GM19372 (cell line): ENCODE measurements around the gene ADAP2.
"Not testable (repeated sequence)": the region's sequence is repeated elsewhere in the genome, so short reads cannot be mapped to it uniquely, and the experiment has no call there.

Experiments used
- ATAC-seq: cut with Tn5 transposase; IDR thresholded peaks from one replicate; pipeline ENCODE4 v1.9.1; 2021; ENCODE audit warnings: mild to moderate bottlenecking, low read depth, moderate library complexity; ENCODE audit not compliant: unreplicated experiment

The ADAP2 gene

GRCh38 chr17:30965686-30966085, 43.9 kb downstream of the ADAP2 start:
- ATAC-seq = no peak

DNA sequence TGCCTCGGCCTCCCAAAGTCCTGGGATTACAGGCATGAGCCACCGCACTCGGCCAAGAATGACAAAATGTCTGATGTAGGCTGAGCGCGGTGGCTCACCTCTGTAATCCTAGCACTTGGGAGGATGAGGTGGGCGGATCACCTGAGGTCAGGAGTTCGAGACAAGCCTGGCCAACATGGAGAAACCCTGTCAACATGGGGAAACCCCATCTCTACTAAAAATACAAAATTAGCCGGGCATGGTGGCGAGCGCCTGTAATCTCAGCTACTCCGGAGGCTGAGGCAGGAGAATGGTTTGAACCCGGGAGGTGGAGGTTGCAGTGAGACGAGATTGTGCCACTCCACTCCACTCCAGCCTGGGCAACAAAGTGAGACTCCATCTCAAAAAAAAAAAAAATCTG, 46.2 kb downstream of the ADAP2 start:
- not testable (repeated sequence) for ATAC-seq

GRCh38 chr17:30969989-30970830, 48.5 kb downstream of the ADAP2 start:
- ATAC-seq = no peak

DNA sequence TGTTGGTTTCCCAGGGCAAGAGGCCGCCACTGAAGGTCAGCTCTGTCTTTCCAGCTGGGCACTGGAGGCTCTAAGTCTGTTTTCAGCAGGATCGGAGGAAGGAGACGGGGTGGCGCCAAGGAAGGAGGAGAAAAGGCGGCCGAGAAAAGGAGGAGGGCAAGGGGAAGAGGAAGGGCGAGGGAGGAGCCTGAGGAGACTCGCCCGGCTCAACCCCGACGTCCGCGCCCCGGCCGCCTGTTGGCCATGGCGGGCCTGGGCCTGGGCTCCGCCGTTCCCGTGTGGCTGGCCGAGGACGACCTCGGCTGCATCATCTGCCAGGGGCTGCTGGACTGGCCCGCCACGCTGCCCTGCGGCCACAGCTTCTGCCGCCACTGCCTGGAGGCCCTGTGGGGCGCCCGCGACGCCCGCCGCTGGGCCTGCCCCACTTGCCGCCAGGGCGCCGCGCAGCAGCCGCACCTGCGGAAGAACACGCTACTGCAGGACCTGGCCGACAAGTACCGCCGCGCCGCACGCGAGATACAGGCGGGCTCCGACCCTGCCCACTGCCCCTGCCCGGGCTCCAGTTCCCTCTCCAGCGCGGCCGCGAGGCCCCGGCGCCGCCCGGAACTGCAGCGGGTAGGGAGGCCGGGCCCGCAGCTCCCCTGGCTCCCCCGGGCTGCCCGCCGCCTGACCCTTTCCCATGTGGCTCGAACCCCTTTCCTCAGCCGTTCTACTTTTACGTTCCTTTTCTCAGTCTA, 49.3 kb downstream of the ADAP2 start, which contains the start of gene RNF135:
Gene RNF135, plus strand, starts transcription at position 209 of the 737 bp plus-strand sequence. Its CDS starts 35 bp downstream, at position 244.
- ATAC-seq = no peak

DNA sequence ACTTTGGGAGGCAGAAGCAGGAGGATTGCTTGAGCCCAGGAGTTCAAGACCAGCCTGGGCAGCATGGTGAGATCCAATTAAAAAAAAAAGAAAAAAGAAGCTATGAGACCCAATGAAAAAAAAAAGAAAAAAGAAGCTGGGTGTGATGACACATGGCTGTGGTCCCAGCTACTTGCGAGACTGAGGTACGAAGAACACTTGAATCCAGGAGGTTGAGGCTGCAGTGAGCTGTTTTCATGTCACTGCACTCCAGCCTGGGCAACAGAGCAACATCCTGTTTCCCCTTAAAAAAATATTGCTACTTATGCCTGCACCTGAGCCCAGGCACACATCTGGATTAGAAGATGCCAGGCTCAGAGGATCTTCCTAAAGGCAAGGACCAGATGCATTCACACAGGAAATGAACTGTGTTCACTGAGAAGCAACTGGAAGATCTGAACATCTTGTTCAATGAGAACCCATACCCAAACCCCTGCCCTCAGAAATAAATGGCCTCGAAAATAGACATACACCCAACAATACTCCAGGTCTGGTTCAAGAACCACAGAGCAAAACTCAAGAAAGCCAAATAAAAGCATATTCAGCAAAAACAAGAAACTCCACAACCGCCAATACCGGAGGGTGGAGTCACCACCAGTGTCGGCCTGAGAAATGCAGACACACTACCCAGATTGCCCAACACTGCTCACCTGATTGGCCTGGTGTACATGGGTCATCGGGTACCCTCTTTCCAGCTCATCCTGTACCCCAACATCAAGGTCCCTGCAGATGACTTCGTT, 53.5 kb downstream of the ADAP2 start:
- ATAC-seq = no peak

DNA sequence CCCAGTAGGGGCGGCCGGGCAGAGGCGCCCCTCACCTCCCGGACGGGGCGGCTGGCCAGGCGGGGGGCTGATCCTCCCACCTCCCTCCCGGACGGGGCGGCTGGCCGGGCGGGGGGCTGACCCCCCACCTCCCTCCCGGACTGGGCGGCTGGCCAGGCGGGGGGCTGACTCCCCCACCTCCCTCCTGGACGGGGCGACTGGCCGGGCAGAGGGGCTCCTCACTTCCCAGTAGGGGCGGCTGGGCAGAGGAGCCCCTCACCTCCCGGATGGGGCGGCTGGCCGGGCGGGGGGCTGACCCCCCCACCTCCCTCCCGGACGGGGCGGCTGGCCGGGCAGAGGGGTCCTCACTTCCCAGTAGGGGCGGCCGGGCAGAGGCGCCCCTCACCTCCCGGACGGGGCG, 58.2 kb downstream of the ADAP2 start:
- not testable (repeated sequence) for ATAC-seq

GRCh38 chr17:30981531-30982519, 60.1 kb downstream of the ADAP2 start:
- ATAC-seq = no peak

- ATAC-seq = no peak
Measured at GRCh38 chr17:30982855-30983254, 61.1 kb downstream of the ADAP2 start.

DNA sequence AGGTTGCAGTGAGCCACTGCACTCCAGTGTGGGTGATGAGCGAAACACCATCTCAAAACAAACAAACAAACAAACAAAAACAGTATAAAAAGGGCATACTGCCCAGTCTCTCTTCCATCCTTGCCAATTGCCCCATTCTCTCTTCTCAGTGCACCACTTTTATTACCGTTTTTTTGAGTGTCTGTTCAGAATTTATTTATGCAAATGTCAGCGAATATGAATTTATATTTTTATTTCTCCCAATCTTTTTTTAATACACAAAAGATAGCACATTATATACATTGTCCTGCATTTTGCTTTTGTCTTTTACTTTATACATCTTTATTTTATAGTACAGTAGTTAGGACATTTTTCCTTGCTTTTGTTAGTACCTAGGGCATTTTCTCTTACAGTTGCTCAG, 68.7 kb downstream of the ADAP2 start:
- no peak for ATAC-seq

DNA sequence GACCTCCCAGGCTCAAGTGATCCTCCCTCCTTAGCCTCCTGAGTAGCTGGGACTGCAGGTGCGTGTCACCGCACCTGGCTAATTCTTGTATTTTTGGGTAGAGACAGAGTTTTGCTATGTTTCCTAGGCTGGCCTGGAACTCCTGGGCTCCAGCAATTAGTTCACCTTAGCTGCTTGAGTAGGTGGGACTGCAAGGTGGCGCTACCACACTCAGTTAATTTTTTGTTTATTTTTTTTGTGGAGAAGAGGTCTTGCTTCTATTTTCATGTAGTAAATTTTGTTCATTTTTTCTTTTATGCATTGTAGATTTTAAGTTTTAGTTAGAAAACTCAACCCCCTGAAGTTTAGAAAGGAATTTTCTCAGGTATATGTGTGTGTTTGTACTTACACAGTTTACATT, 70.8 kb downstream of the ADAP2 start:
- no peak for ATAC-seq

DNA sequence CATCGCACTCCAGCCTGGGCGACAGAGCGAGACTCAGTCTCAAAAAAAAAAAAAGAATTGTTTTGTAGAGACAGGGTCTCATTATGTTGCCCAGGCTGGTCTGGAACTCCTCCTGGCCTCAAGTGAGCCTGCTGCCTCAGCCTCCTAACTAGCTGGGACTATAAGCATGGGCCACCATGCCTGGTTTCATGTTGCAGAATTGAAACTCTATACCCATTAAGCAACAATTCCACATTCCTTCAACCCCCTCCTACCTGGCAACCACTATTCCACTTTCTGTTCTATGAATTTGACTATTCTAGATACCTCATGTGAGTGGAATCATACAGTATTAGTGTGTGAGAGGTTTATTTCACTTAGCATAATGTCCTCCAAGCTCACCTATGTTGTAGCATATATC, 73.6 kb downstream of the ADAP2 start:
- ATAC-seq = no peak

DNA sequence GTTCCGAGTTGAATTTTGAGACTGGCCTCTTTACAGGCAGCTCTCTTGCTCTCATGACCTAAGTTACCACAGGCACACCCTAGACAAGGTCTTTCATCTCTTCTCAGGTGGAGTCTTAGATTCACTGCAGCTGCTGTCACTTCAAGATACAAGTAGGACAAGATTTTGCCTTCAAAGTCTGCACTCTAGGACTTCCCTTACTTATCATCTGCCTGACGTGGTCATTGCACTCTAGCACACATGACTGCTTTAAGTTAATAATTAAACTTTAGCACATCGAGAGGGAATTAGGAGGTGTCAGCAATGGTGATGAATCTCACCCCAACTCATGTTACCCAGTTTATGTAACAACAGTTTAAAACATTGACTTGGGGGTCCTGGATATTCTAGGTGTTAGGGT, 74.7 kb downstream of the ADAP2 start:
- ATAC-seq = no peak

- no peak for ATAC-seq
Measured at GRCh38 chr17:30997270-30997669, 75.5 kb downstream of the ADAP2 start.

GRCh38 chr17:30997842-30998241, 76.1 kb downstream of the ADAP2 start:
- no peak for ATAC-seq

GRCh38 chr17:31002047-31002446, 80.3 kb downstream of the ADAP2 start:
- no peak for ATAC-seq

- ATAC-seq = no peak
Measured at GRCh38 chr17:31003225-31003866, 81.6 kb downstream of the ADAP2 start.

DNA sequence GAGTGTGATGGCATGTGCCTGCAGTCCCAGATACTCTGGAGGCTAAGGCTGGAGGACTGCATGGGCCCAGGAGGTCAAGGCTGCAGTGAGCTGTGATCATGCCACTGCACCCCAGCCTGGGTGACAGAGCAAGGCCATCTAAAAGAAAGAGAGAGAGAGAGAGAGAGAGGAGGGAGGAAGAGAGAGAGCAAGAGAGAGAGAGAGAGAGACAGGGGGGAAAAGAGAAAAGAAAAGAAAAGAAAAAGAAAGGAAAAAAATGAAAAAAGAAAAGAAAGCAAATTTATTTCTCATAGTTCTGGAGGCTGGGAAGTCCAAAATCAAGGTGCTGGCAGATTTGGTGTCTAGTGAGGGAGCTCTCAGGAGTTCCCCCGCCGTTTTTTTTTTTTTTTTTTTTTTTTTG, 82.4 kb downstream of the ADAP2 start:
- ATAC-seq = no peak

- ATAC-seq = no peak
Measured at GRCh38 chr17:31007695-31008373, 86.1 kb downstream of the ADAP2 start.
